ENCODE data around the gene PIAS4.

The PIAS4 gene

DNA sequence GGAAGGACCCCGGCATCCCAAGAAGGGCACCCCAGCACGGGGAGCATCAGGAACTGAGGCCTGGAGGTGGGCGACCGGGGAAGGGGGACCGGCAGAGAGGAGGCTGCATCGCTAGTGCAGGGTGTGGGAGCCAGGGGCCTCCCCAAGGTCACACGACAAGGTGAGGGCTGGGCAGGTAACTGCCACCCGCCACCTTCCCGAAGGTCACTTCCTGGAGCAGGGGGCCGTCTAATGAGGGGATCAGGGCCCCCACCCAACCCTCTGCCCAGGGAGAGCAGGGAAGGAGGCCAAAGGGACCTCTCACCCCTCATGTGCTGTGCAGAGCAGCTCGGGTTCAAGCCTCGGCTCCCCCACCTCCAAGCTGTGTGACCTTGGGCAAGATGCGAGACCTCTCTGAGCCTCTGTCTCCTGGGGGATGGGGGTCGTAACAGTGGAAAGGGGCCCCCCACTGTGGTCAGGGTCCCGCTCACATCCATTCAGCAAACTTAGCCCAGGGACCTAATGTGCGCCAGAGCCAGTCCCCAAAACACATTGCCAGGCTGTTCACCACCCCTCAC, 53.2 kb downstream of the PIAS4 start:
- ChIA-PET POLR2A (no interaction called here), CTCF (no interaction called here)
- Histone ChIP-seq H3K4me1 (ENCODE audit: control insufficient read depth, insufficient read depth, low read length) (0 out of 2 replicates have a peak, but pooled peaks cover 4% of the 10 kb centered on the region), H3K9me3 (ENCODE audit: control insufficient read depth, insufficient read depth, low read depth, low read length) (no peaks in the 10 kb centered on the region), H3K4me3 (ENCODE audit: low read depth, low read length) (no peak overlapping the region), H3K36me3 (ENCODE audit: control insufficient read depth in 2 of 2, insufficient read depth in 1 of 2, low read length in 2 of 2) (peaks cover 3 to 25% of the 10 kb centered on the region in 2 experiments; a peak in 2 of 3 replicates), H3K27ac (ENCODE audit: extremely low read depth, low read depth, low read length) (no peak overlapping the region)
- TF ChIP-seq, protein P1, sequence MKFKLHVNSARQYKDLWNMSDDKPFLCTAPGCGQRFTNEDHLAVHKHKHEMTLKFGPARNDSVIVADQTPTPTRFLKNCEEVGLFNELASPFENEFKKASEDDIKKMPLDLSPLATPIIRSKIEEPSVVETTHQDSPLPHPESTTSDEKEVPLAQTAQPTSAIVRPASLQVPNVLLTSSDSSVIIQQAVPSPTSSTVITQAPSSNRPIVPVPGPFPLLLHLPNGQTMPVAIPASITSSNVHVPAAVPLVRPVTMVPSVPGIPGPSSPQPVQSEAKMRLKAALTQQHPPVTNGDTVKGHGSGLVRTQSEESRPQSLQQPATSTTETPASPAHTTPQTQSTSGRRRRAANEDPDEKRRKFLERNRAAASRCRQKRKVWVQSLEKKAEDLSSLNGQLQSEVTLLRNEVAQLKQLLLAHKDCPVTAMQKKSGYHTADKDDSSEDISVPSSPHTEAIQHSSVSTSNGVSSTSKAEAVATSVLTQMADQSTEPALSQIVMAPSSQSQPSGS (tag by site-specific recombination; IDR thresholded peaks at IDR 0.05; ENCODE audit: low read depth) = no peak
- no peak for TF ChIP-seq ZNF274 (IDR thresholded peaks at IDR 0.05; ENCODE audit: low read length)
- no peak for TF ChIP-seq ZNF274 (tag by site-specific recombination; IDR thresholded peaks at IDR 0.05; ENCODE audit: borderline replicate concordance)
- TF ChIP-seq FEZF1 (tag by site-specific recombination; IDR thresholded peaks at IDR 0.05) = no peak
- TF ChIP-seq ZNF324 (tag by site-specific recombination; IDR thresholded peaks at IDR 0.05) = no peak
- peak; percentile 79 for TF ChIP-seq ZNF768 (tag by site-specific recombination; IDR thresholded peaks at IDR 0.05)
- no peak for TF ChIP-seq ZNF658 (tag by site-specific recombination; IDR thresholded peaks at IDR 0.05)
- peak; percentile 47; the same call in 1 of the 2 replicates for TF ChIP-seq BCL11B (tag by site-specific recombination; IDR thresholded peaks at IDR 0.05; ENCODE audit: low read depth)
- TF ChIP-seq ZNF214 (tag by site-specific recombination; IDR thresholded peaks at IDR 0.05; ENCODE audit: borderline replicate concordance) = no peak
- no peak for TF ChIP-seq ZNF654 (tag by site-specific recombination; IDR thresholded peaks at IDR 0.05; ENCODE audit: low read depth)
- TF ChIP-seq ZBTB7A (tag by site-specific recombination; IDR thresholded peaks at IDR 0.05; ENCODE audit: low read depth) = 0 out of 2 replicates have a peak, but pooled peaks have one; percentile 24
- TF ChIP-seq ZNF529 (tag by site-specific recombination; IDR thresholded peaks at IDR 0.05; ENCODE audit: insufficient replicate concordance) = no peak
- no peak for TF ChIP-seq REPIN1 (tag by site-specific recombination; IDR thresholded peaks at IDR 0.05; ENCODE audit: low read depth)
- TF ChIP-seq YY1 (tag by site-specific recombination; IDR thresholded peaks at IDR 0.05) = no peak
- TF ChIP-seq OSR2 (tag by site-specific recombination; IDR thresholded peaks at IDR 0.05) = no peak
- TF ChIP-seq, protein P2, sequence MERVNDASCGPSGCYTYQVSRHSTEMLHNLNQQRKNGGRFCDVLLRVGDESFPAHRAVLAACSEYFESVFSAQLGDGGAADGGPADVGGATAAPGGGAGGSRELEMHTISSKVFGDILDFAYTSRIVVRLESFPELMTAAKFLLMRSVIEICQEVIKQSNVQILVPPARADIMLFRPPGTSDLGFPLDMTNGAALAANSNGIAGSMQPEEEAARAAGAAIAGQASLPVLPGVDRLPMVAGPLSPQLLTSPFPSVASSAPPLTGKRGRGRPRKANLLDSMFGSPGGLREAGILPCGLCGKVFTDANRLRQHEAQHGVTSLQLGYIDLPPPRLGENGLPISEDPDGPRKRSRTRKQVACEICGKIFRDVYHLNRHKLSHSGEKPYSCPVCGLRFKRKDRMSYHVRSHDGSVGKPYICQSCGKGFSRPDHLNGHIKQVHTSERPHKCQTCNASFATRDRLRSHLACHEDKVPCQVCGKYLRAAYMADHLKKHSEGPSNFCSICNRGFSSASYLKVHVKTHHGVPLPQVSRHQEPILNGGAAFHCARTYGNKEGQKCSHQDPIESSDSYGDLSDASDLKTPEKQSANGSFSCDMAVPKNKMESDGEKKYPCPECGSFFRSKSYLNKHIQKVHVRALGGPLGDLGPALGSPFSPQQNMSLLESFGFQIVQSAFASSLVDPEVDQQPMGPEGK (tag by site-specific recombination; IDR thresholded peaks at IDR 0.05) = 0 out of 2 replicates have a peak, but pooled peaks have one; percentile 20
- TF ChIP-seq ZNF335 (tag by site-specific recombination; conservative IDR thresholded peaks at IDR 0.05) = no peak
- TF ChIP-seq ZBTB8A (tag by site-specific recombination; IDR thresholded peaks at IDR 0.05) = no peak
- TF ChIP-seq ZNF311 (tag by site-specific recombination; IDR thresholded peaks at IDR 0.05; ENCODE audit: borderline replicate concordance) = no peak

DNA sequence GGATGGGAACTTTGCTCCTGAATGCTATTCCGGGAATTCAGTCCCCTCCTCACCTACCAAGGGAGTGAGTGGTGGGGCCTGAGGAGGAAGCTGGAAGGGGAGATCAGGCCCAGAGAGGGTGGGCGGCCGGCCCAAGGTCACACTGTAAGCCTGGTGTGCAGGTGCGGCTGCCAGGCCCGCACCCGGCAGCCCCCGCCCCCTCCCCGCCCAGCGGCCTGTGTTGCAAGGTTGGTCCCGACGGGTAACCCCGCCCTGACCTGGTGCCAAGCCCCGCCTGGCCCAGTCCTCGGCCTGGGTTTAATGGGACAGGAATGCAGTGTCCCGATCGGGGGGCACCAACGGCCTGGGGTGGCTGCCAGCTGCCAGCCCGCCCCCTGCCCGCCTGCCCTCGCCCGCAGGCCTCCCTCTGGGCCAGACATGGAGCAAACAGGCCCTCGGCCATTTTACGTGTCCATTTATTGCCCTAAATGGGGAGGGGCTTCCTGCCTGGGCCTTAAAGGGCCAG, 53.7 kb downstream of the PIAS4 start:
- no peak overlapping the region for H3K27ac ChIP-seq (ENCODE audit: extremely low read depth, low read depth, low read length)
- CTCF ChIA-PET = no interaction called here
- H3K4me3 ChIP-seq (ENCODE audit: low read depth, low read length) = no peak overlapping the region
- H3K36me3 ChIP-seq (ENCODE audit: control insufficient read depth in 2 of 2, insufficient read depth in 1 of 2, low read length in 2 of 2) = peaks cover 0 to 21% of the 10 kb centered on the region in 2 experiments; a peak in 1 of 3 replicates
- 0 out of 2 replicates have a peak, but pooled peaks cover 4% of the 10 kb centered on the region for H3K4me1 ChIP-seq (ENCODE audit: control insufficient read depth, insufficient read depth, low read length)
- POLR2A ChIA-PET = no interaction called here
- no peaks in the 10 kb centered on the region for H3K9me3 ChIP-seq (ENCODE audit: control insufficient read depth, insufficient read depth, low read depth, low read length)
- TF ChIP-seq GLIS1 (tag by site-specific recombination; IDR thresholded peaks at IDR 0.05) (no peak), ZFHX2 (tag by site-specific recombination; conservative IDR thresholded peaks at IDR 0.05) (0 out of 2 replicates have a peak, but pooled peaks have one; percentile 7), OVOL3 (tag by site-specific recombination; IDR thresholded peaks at IDR 0.05) (no peak), ZNF324 (tag by site-specific recombination; IDR thresholded peaks at IDR 0.05) (no peak), EGR2 (tag by site-specific recombination; IDR thresholded peaks at IDR 0.05; ENCODE audit: low read depth) (peak; percentile 26; the same call in 1 of the 2 replicates), ZNF214 (tag by site-specific recombination; IDR thresholded peaks at IDR 0.05; ENCODE audit: borderline replicate concordance) (no peak)
- TF ChIP-seq, protein P3, sequence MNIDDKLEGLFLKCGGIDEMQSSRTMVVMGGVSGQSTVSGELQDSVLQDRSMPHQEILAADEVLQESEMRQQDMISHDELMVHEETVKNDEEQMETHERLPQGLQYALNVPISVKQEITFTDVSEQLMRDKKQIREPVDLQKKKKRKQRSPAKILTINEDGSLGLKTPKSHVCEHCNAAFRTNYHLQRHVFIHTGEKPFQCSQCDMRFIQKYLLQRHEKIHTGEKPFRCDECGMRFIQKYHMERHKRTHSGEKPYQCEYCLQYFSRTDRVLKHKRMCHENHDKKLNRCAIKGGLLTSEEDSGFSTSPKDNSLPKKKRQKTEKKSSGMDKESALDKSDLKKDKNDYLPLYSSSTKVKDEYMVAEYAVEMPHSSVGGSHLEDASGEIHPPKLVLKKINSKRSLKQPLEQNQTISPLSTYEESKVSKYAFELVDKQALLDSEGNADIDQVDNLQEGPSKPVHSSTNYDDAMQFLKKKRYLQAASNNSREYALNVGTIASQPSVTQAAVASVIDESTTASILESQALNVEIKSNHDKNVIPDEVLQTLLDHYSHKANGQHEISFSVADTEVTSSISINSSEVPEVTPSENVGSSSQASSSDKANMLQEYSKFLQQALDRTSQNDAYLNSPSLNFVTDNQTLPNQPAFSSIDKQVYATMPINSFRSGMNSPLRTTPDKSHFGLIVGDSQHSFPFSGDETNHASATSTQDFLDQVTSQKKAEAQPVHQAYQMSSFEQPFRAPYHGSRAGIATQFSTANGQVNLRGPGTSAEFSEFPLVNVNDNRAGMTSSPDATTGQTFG (tag by site-specific recombination; IDR thresholded peaks at IDR 0.05; ENCODE audit: borderline replicate concordance) = no peak
- TF ChIP-seq, protein P4, sequence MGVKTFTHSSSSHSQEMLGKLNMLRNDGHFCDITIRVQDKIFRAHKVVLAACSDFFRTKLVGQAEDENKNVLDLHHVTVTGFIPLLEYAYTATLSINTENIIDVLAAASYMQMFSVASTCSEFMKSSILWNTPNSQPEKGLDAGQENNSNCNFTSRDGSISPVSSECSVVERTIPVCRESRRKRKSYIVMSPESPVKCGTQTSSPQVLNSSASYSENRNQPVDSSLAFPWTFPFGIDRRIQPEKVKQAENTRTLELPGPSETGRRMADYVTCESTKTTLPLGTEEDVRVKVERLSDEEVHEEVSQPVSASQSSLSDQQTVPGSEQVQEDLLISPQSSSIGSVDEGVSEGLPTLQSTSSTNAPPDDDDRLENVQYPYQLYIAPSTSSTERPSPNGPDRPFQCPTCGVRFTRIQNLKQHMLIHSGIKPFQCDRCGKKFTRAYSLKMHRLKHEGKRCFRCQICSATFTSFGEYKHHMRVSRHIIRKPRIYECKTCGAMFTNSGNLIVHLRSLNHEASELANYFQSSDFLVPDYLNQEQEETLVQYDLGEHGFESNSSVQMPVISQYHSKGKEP (tag by site-specific recombination; IDR thresholded peaks at IDR 0.05) = no peak

All from HEK293 (cell line).